Measurements from ENCODE around the gene CPA1. TPM values are rescaled to one million over a fixed set of nuclear protein-coding genes. Genes with fewer than 3 reads are reported as not detected.

The CPA1 gene
- total and polyA plus RNA-seq, 12 donors = 0.14 to 15.0 (median 2.0) TPM; not detected in 4

DNA sequence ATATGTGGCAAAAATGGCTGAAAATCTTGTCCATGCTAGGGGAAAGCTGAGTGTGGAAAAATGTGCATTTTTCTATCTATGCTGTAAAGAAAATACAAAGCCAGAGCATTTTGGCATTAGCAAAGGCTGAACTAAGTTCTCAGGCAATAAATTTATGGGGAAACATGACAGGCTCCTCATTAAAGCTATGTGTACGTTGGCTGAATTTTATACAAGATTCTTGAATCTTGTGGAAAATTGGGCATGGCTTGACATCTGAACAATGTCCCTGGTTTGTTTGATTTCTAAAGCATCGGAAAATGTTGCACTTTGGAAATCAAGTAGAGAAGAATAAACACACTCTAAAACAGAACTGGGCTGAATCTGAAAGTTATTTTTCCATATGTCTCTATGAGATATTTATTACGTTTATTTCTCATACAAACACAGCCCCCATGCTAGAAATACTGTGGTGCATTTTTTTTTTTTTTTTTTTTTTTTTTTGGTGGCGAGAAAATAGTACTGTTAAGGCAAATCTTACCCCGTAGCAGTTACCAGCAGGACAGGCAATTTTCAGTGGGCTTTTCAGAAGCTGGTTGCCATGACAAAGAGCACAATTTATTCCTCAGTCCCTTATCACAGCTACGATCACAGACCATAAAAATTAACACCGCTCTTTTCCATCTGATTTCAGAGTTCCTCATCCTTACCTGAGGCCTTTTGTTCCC lies 16.9 kb downstream of the CPA1 start:
- Histone ChIP-seq H3K27me3 (no peaks in the 10 kb centered on the region), H3K36me3 (replicated peaks in 1 of 2) (no peaks in the 10 kb centered on the region), H3K4me1 (replicated peaks in 1 of 2) (peaks cover 9 to 41% of the 10 kb centered on the region in 2 donors), H3K27ac (peak overlapping the region in 2 of 5 donors; percentile 1 to 25), H3K4me3 (no peak overlapping the region), H3K9me3 (replicated peaks in 1 of 3) (no peaks in the 10 kb centered on the region)
- TF ChIP-seq POLR2A (IDR thresholded peaks at IDR 0.05) (no peak), CTCF (IDR thresholded peaks at IDR 0.05) (no peak)
- WGBS, 4 donors = 72 to 85% (median 78%) methylated on average over 7 of the region's 7 CpGs
- intact Hi-C loops (cut with DNase I) = no loop called here
- DNase-seq = no peak

DNA sequence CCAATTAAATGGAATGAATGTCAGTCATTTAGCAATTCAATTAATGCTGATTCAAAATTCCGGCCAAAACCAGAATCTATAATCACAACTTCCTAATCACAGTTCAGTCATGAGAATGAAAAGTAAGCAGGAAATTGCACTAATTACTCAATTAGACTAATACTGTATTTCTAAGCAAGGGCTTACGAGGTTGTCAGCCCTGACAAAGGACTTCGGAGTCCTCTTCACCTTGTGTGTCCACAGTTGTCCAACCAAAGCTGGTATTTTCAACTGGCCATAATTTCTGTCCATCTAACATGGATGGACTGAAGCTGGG lies 17.4 kb downstream of the CPA1 start:
- intact Hi-C loops (cut with DNase I) = no loop called here
- Histone ChIP-seq H3K36me3 (replicated peaks in 1 of 2) (no peaks in the 10 kb centered on the region), H3K9me3 (replicated peaks in 1 of 3) (no peaks in the 10 kb centered on the region), H3K27me3 (no peaks in the 10 kb centered on the region), H3K4me1 (replicated peaks in 1 of 2) (peaks cover 9 to 36% of the 10 kb centered on the region in 2 donors), H3K4me3 (no peak overlapping the region), H3K27ac (peak overlapping the region in 2 of 5 donors; percentile 1 to 24)
- WGBS, 4 donors = 76 to 88% (median 81%) methylated on average over 3 of the region's 3 CpGs
- TF ChIP-seq POLR2A (IDR thresholded peaks at IDR 0.05) (no peak), CTCF (IDR thresholded peaks at IDR 0.05) (no peak)
- DNase-seq = no peak

GRCh38 chr7:130398526-130399090 lies 18.3 kb downstream of the CPA1 start:
- Histone ChIP-seq H3K27me3 (no peaks in the 10 kb centered on the region), H3K4me3 (no peak overlapping the region), H3K27ac (peak overlapping the region in 1 of 5 donors; percentile 18), H3K9me3 (replicated peaks in 1 of 3) (no peaks in the 10 kb centered on the region), H3K36me3 (replicated peaks in 1 of 2) (no peaks in the 10 kb centered on the region), H3K4me1 (replicated peaks in 1 of 2) (peaks cover 9 to 28% of the 10 kb centered on the region in 2 donors)
- DNase-seq = no peak
- TF ChIP-seq CTCF (IDR thresholded peaks at IDR 0.05) = no peak
- WGBS, 4 donors = 75 to 85% (median 78%) methylated on average over 4 to 8 of the region's 8 CpGs
- intact Hi-C loops (cut with DNase I) = no loop called here

- TF ChIP-seq POLR2A (IDR thresholded peaks at IDR 0.05) (no peak), CTCF (IDR thresholded peaks at IDR 0.05) (no peak)
- DNase-seq = peak in 4 of 7 donors; percentile 14 to 79 (median 54)
- no peaks in the 10 kb centered on the region for H3K36me3 ChIP-seq (replicated peaks in 1 of 2)
- H3K9me3 ChIP-seq (replicated peaks in 1 of 3) = no peaks in the 10 kb centered on the region
- H3K4me3 ChIP-seq = no peak overlapping the region
- peaks cover 9 to 26% of the 10 kb centered on the region in 2 donors for H3K4me1 ChIP-seq (replicated peaks in 1 of 2)
- H3K27ac ChIP-seq = peak overlapping the region in 3 of 5 donors; percentile 32 to 85 (median 51)
- H3K27me3 ChIP-seq = no peaks in the 10 kb centered on the region
- intact Hi-C loops (cut with DNase I) = no loop called here
- WGBS, 4 donors = 27 to 58% (median 37%) methylated on average over 4 of the region's 4 CpGs
These were observed 19.9 kb downstream of the CPA1 start for GRCh38 chr7:130400120-130400572.
